Renal cortex interstitium (tissue), 11 donors: ENCODE measurements around the gene COX5A. TPM values are rescaled to one million over a fixed set of nuclear protein-coding genes. Genes with fewer than 3 reads are reported as not detected.
A peak's percentile ranks its signal among the peaks of the same experiment; 100 is the strongest.
"Not testable (repeated sequence)": the region's sequence is repeated elsewhere in the genome, so short reads cannot be mapped to it uniquely, and the experiment has no call there.

Experiments
- DNase-seq, 11 donors: peaks; one replicate each; pipeline ENCODE4 v3.0.0-alpha.2; 2013; ENCODE audit warnings: low read depth in 9 of 11, low spot score in 4 of 11; ENCODE audit errors: extremely low read depth in 1 of 11
- polyA plus RNA-seq, 3 donors: library from polyadenylated mRNA; unstranded; fragments of 120-200 nt; gene quantifications; one replicate each; pipeline ENCODE4 v1.2.1, GENCODE V29; 2013; ENCODE audit not compliant: insufficient read length in 3 of 3

COX5A gene
- polyA plus RNA-seq, 3 donors: 183 to 221 (median 217) TPM

GRCh38 chr15:74958908-74959585 lies 21.2 kb upstream of the COX5A start:
- no peak for DNase-seq

- DNase-seq: no peak
Measured at GRCh38 chr15:74958320-74958907, 20.5 kb upstream of the COX5A start.

GRCh38 chr15:74957476-74958035 lies 19.7 kb upstream of the COX5A start:
- no peak for DNase-seq

GRCh38 chr15:74956648-74957475 lies 19.0 kb upstream of the COX5A start, which contains the start of gene RPP25:
Gene RPP25, minus strand, starts transcription at chr15:74956772. Its CDS starts 189 bp downstream, at chr15:74956583.
- peak in 1 of 11 donors; percentile 35 for DNase-seq

DNA sequence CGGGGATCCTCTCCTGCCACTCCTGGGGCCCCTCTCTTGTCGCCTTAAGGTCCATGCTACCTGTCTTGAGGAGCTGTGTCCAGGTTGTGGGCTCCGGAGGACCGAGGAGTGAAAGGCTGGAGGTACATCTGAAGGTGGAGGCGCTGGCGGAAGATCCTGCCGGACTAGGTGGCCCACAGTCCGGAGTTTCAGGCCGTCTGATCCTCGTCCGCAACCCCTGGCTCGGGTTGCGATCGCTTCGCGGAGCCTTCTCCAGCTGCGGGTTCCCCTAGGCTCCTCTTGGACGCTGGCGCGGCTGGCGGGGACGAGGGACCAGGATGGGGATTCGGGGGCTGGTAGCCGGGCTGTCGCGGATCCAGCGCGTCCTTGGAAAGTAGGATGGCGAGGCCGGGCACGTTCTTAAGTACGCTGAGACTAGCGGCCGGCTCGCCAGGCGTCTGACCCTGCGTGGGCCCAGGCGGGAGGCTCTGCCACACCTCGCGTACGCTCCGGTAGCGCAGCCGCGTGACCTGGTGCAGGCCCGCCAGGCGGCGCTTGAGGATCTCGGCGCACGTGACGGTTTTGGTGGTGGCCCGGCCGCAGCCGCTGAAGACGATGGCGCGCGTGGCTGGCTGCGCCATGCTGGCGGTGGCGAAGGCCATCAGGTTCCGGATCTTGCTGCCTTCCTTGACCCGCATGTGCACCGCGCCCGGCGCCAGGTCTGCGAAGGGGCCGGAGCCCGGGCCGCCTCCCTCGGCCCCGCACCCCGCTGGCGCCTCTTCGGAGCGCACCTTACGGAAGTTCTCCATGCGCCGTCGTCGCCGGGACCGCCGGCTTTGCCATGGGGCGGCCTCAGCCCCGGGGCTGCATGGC lies 18.1 kb upstream of the COX5A start:
- DNase-seq: peak in 4 of 11 donors; percentile 46 to 55 (median 52)

- no peak for DNase-seq
Measured at GRCh38 chr15:74955017-74955416, 17.1 kb upstream of the COX5A start.

DNA sequence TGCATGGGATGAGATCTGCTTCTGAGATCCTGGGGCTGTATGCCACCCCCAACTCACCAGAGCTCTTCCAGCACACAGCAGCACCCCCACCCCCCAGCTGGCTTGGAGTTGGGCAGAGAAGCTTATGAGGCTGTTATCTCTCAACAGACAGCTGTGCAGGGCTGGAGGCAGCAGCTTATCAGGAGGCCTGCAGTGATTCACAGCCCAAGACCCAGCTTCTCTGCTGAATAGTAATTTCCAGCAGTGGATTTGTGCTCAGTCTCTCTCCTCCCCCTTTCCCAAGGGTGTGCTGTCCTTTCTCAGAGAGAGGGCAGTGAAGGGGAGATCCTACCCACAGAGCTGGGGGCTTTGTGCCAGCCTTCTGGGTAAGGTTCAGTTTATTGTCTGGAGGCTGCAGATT lies 16.6 kb upstream of the COX5A start:
- DNase-seq: no peak

DNA sequence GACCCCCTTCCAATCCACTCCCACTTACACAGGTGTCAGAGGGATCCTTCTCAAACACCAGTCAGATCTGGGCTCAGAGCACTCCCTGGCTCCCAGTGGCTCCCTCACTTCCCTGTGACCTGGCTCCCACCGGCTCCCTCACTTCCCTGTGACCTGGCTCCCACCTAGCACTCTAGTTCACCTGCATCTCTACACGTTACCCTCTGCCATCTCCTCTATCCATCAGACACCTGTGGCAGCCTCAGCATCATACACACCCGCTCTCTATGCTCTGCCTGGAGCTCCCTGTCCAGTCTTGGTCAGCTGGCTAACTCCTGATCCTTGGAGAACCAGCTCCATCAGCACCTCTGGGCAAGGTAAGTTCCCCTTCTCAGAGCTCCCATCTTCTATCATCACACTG lies 13.1 kb upstream of the COX5A start:
- no peak for DNase-seq

- peak in 7 of 11 donors; percentile 50 to 83 (median 74) for DNase-seq
Measured at GRCh38 chr15:74950078-74950908, 12.4 kb upstream of the COX5A start.

- DNase-seq: no peak
Measured at GRCh38 chr15:74937272-74937589, 642 bp downstream of the COX5A start.

DNA sequence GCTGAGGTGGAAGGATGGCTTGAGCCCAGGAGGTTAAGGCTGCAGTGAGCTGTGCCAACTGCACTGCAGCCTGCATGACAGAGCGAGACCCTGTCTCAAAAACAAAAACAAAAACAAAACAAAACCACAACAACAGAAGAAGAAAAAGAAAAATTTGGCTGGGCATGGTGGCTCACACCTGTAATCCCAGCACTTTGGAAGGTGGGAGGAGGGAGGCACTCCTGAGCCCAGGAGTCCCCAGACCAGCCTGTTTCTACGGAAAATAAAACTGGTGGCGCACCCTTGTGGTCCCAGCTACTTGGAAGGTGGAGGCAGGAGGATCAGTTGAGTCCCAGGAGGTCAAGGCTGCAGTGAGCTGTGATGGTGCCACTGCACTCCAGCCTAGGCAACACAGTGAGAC lies 2.7 kb downstream of the COX5A start:
- DNase-seq: not testable (repeated sequence)

- no peak for DNase-seq
Measured at GRCh38 chr15:74933573-74933972, 4.3 kb downstream of the COX5A start.

DNA sequence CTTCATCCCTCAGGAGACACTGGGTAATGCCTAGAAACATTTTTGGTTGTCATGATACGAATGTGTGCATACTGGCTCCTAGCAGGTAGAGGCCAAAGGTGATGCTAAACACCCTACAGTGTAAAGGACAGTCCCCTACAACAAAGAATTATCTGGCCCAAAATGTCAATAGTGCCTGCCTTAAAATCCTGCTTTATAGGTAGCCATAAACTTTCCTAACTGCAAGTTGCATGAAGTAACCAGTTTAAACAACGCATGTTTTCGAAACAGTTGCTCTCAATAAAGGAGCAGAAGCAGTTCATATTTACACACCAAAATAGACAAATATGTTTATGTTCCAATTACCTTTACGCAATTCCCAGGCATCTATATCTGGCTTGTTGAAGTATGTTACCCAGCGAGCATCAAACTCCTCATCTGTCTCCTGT lies 9.1 kb downstream of the COX5A start:
- DNase-seq: no peak

GRCh38 chr15:74924525-74924924 lies 13.3 kb downstream of the COX5A start:
- no peak for DNase-seq

DNA sequence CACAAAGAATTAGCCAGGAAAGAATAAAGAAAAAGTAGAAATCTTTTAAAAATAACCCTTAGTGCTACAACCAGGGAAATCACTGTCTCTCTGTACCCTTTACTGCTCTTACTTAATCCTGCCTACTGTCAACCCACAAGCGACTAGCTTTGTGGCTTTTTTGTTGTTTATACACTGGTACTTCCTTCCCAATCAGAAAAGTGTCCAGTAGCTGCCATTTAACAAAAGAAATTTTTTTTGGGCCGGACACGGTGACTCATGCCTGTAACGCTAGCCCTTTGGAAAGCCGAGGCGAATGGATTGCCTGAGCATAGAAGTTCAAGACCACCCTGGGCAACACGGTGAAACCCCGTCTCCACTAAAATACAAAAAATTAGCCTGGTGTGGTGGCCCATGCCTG lies 17.4 kb downstream of the COX5A start:
- DNase-seq: no peak

DNA sequence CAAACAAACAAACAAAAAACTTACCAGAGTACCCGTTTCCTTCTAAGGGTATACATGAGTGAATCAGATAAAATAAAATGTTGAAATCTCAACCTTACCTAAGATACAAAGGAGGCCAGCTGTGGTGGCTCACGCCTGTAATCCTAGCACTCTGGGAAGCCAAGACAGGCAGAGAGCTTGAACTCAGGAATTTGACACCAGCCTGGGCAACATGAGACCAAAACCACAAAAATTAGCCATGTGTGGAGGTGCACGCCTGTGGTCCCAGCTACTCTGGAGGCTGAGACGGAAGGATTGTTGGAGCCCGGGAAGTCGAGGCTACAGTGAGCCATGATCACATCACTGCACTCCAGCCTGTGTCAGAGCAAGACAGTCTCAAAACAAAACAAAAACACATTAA lies 20.2 kb downstream of the COX5A start:
- DNase-seq: no peak

GRCh38 chr15:74913799-74914198 lies 24.1 kb downstream of the COX5A start:
- not testable (repeated sequence) for DNase-seq

DNA sequence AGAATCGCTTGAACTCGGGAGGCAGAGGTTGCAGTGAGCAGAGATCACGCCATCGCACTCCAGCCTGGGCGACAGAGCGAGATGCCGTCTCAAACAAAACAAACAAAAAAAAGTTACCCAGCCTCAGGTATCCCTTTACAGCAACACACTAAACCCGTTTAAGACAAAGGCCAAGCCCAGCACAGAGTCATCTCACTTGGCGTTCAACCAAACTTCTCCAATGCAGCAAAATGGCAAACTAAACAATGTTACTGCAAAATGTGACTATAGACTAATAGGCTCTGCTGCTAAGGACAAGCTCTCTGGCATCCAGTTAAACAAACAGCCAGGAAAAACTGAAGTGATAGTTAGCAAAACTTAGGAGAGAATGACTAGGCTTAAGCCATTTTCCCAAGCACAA lies 24.8 kb downstream of the COX5A start:
- DNase-seq: no peak
